GM21526 (cell line): ENCODE data around the gene B3GNT8.
"Not testable (repeated sequence)": the region's sequence is repeated elsewhere in the genome, so short reads cannot be mapped to it uniquely, and the experiment has no call there.

ENCODE experiments used
- ATAC-seq: cut with Tn5 transposase; IDR thresholded peaks from one replicate; pipeline ENCODE4 v1.9.1; 2021; ENCODE audit warnings: moderate library complexity; ENCODE audit not compliant: unreplicated experiment, low FRiP score

B3GNT8 gene

GRCh38 chr19:41398050-41398418, 29.1 kb downstream of the B3GNT8 start:
- ATAC-seq: no peak

- ATAC-seq: peak; percentile 73
Measured at GRCh38 chr19:41397086-41398049, 29.8 kb downstream of the B3GNT8 start, which contains the start of the genes BCKDHA and EXOSC5. TSS of gene BCKDHA (plus strand) at chr19:41397818. CDS start at chr19:41397828, 10 bp downstream. TSS of gene EXOSC5 (minus strand) at chr19:41397359. CDS start at chr19:41397328, 31 bp downstream.

- ATAC-seq: no peak
Measured at GRCh38 chr19:41395355-41395754, 31.8 kb downstream of the B3GNT8 start.

GRCh38 chr19:41392775-41393174, 34.4 kb downstream of the B3GNT8 start:
- no peak for ATAC-seq

GRCh38 chr19:41391618-41392017, 35.6 kb downstream of the B3GNT8 start:
- ATAC-seq: no peak

GRCh38 chr19:41386442-41386841, 40.7 kb downstream of the B3GNT8 start:
- no peak for ATAC-seq

GRCh38 chr19:41384351-41384750, 42.8 kb downstream of the B3GNT8 start:
- no peak for ATAC-seq

- ATAC-seq: not testable (repeated sequence)
Measured at GRCh38 chr19:41381536-41381935, 45.6 kb downstream of the B3GNT8 start.

GRCh38 chr19:41377977-41378709, 49.0 kb downstream of the B3GNT8 start:
- ATAC-seq: no peak

- ATAC-seq: no peak
Measured at GRCh38 chr19:41376998-41377365, 50.2 kb downstream of the B3GNT8 start.

- no peak for ATAC-seq
Measured at GRCh38 chr19:41376241-41376997, 50.8 kb downstream of the B3GNT8 start, which contains the start of gene TMEM91. TSS of gene TMEM91 (plus strand) at chr19:41376533. CDS start at chr19:41378310, 1,777 bp downstream.
